Effector memory CD8-positive, alpha-beta T cell (primary cell): ENCODE measurements around the gene CORO7.

Experiments
- ATAC-seq: fragments of 150-1000 bp; cut with Tn5 transposase; replicated peaks from 2 replicates; pipeline ENCODE4 v1.10.0; 2021; ENCODE audit warnings: mild to moderate bottlenecking, moderate library complexity
- DNase-seq, 3 experiments: peaks; one replicate each; pipeline ENCODE4 v3.0.0; 2021
- H3K27ac Mint-ChIP-seq, 2 donors: one replicate each; pipeline ENCODE4 v1.8.0; 2022; ENCODE audit warnings: mild to moderate bottlenecking in 2 of 2, mixed read lengths in 2 of 2, moderate library complexity in 2 of 2
- H3K27me3 Mint-ChIP-seq, 2 donors: one replicate each; pipeline ENCODE4 v1.8.0; 2022; ENCODE audit warnings: mixed read lengths in 2 of 2
- H3K36me3 Mint-ChIP-seq: one replicate; pipeline ENCODE4 v1.8.0; 2022; ENCODE audit warnings: mild to moderate bottlenecking, moderate library complexity, mixed read lengths; ENCODE audit not compliant: insufficient read depth
- H3K4me1 Mint-ChIP-seq, 2 donors: one replicate each; pipeline ENCODE4 v1.8.0; 2022; ENCODE audit warnings: low read depth in 2 of 2, mixed read lengths in 2 of 2
- H3K4me3 Mint-ChIP-seq, 2 donors: one replicate each; pipeline ENCODE4 v1.8.0; 2022; ENCODE audit warnings: mild to moderate bottlenecking in 2 of 2, mixed read lengths in 2 of 2, moderate library complexity in 2 of 2
- H3K9me3 Mint-ChIP-seq, 2 donors: one replicate each; pipeline ENCODE4 v1.8.0; 2022; ENCODE audit warnings: mixed read lengths in 2 of 2

The CORO7 gene

GRCh38 chr16:4328782-4329775, 87.3 kb downstream of the CORO7 start:
- H3K4me1 Mint-ChIP-seq: no peaks in the 10 kb centered on the region
- H3K27me3 Mint-ChIP-seq: peaks cover 0 to 8% of the 10 kb centered on the region in 2 donors
- H3K36me3 Mint-ChIP-seq: peaks cover 3% of the 10 kb centered on the region
- no peak overlapping the region for H3K27ac Mint-ChIP-seq
- no peaks in the 10 kb centered on the region for H3K9me3 Mint-ChIP-seq
- peak overlapping the region in 1 of 2 donors; percentile 68 for H3K4me3 Mint-ChIP-seq
- ATAC-seq: no peak
- DNase-seq: no peak

- peak in 1 of 3 experiments; percentile 40 for DNase-seq
These were observed 88.2 kb downstream of the CORO7 start for GRCh38 chr16:4328046-4328781.

GRCh38 chr16:4327386-4328045, 88.9 kb downstream of the CORO7 start:
- ATAC-seq (peak; percentile 33), DNase-seq (no peak)
- peak overlapping the region; percentile 68 to 69 for H3K4me3 Mint-ChIP-seq
- H3K27me3 Mint-ChIP-seq: peaks cover 0 to 8% of the 10 kb centered on the region in 2 donors
- no peaks in the 10 kb centered on the region for H3K4me1 Mint-ChIP-seq
- H3K9me3 Mint-ChIP-seq: no peaks in the 10 kb centered on the region
- H3K27ac Mint-ChIP-seq: no peak overlapping the region
- H3K36me3 Mint-ChIP-seq: no peaks in the 10 kb centered on the region

More at GRCh38 chr16:4328046-4328781, 88.2 kb downstream of the CORO7 start:
- Mint-ChIP-seq H3K36me3 (peaks cover 3% of the 10 kb centered on the region), H3K4me3 (peak overlapping the region; percentile 68 to 69), H3K27me3 (peaks cover 0 to 8% of the 10 kb centered on the region in 2 donors), H3K27ac (no peak overlapping the region), H3K4me1 (no peaks in the 10 kb centered on the region), H3K9me3 (no peaks in the 10 kb centered on the region)
- peak; percentile 73 for ATAC-seq

GRCh38 chr16:4325253-4325758, 91.1 kb downstream of the CORO7 start:
- H3K4me3 Mint-ChIP-seq: no peak overlapping the region
- DNase-seq (no peak), ATAC-seq (no peak)
- no peak overlapping the region for H3K27ac Mint-ChIP-seq
- no peaks in the 10 kb centered on the region for H3K9me3 Mint-ChIP-seq
- H3K36me3 Mint-ChIP-seq: peaks cover 4% of the 10 kb centered on the region
- H3K4me1 Mint-ChIP-seq: no peaks in the 10 kb centered on the region
- peaks cover 0 to 8% of the 10 kb centered on the region in 2 donors for H3K27me3 Mint-ChIP-seq

GRCh38 chr16:4324492-4325252, 91.7 kb downstream of the CORO7 start:
- H3K27ac Mint-ChIP-seq: no peak overlapping the region

GRCh38 chr16:4323845-4324488, 92.4 kb downstream of the CORO7 start:
- DNase-seq: no peak
- Mint-ChIP-seq H3K27ac (no peak overlapping the region), H3K27me3 (peaks cover 0 to 8% of the 10 kb centered on the region in 2 donors), H3K9me3 (no peaks in the 10 kb centered on the region), H3K4me3 (no peak overlapping the region), H3K36me3 (peaks cover 4% of the 10 kb centered on the region), H3K4me1 (peaks cover 4 to 5% of the 10 kb centered on the region in 2 donors)
- ATAC-seq: no peak

More at GRCh38 chr16:4324492-4325252, 91.7 kb downstream of the CORO7 start:
- H3K4me3 Mint-ChIP-seq: no peak overlapping the region
- H3K9me3 Mint-ChIP-seq: no peaks in the 10 kb centered on the region
- H3K27me3 Mint-ChIP-seq: peaks cover 0 to 8% of the 10 kb centered on the region in 2 donors
- no peak for ATAC-seq
- peaks cover 4% of the 10 kb centered on the region for H3K36me3 Mint-ChIP-seq
- H3K4me1 Mint-ChIP-seq: peaks cover 0 to under 1% of the 10 kb centered on the region in 2 donors
- no peak for DNase-seq

- Mint-ChIP-seq H3K27me3 (peaks cover 0 to 3% of the 10 kb centered on the region in 2 donors), H3K4me1 (peaks cover 4 to 5% of the 10 kb centered on the region in 2 donors), H3K27ac (no peak overlapping the region), H3K4me3 (no peak overlapping the region), H3K9me3 (no peaks in the 10 kb centered on the region), H3K36me3 (peaks cover 4% of the 10 kb centered on the region)
- no peak for DNase-seq
- no peak for ATAC-seq
These were observed 93.1 kb downstream of the CORO7 start for GRCh38 chr16:4323071-4323844.

- Mint-ChIP-seq H3K4me1 (peaks cover 8% of the 10 kb centered on the region in 2 donors), H3K4me3 (no peak overlapping the region), H3K9me3 (no peaks in the 10 kb centered on the region), H3K27ac (peak overlapping the region in 1 of 2 donors; percentile 56), H3K27me3 (no peaks in the 10 kb centered on the region), H3K36me3 (peaks cover 4% of the 10 kb centered on the region)
- DNase-seq: no peak
- no peak for ATAC-seq
These were observed 94.0 kb downstream of the CORO7 start for GRCh38 chr16:4322121-4323052.

GRCh38 chr16:4321286-4322120, 94.9 kb downstream of the CORO7 start:
- Mint-ChIP-seq H3K4me1 (peaks cover 8% of the 10 kb centered on the region in 2 donors), H3K4me3 (no peak overlapping the region), H3K27ac (peak overlapping the region in 1 of 2 donors; percentile 56), H3K27me3 (no peaks in the 10 kb centered on the region), H3K36me3 (peaks cover 4% of the 10 kb centered on the region), H3K9me3 (no peaks in the 10 kb centered on the region)
- ATAC-seq: no peak
- DNase-seq: no peak

GRCh38 chr16:4320571-4321137, 95.7 kb downstream of the CORO7 start:
- DNase-seq: no peak
- peaks cover 4% of the 10 kb centered on the region for H3K36me3 Mint-ChIP-seq
- H3K4me3 Mint-ChIP-seq: no peak overlapping the region
- ATAC-seq: no peak
- no peaks in the 10 kb centered on the region for H3K9me3 Mint-ChIP-seq
- H3K27ac Mint-ChIP-seq: no peak overlapping the region
- H3K4me1 Mint-ChIP-seq: peaks cover 8% of the 10 kb centered on the region in 2 donors
- no peaks in the 10 kb centered on the region for H3K27me3 Mint-ChIP-seq
